Fibroblast of upper back skin (primary cell): ENCODE data around the gene THSD4.

Experiments used
- DNase-seq: peaks from one replicate; pipeline ENCODE4 v3.0.0-alpha.2; 2013

THSD4 gene

GRCh38 chr15:71780115-71780976, 665.1 kb downstream of the THSD4 start:
- peak; percentile 22 for DNase-seq

DNA sequence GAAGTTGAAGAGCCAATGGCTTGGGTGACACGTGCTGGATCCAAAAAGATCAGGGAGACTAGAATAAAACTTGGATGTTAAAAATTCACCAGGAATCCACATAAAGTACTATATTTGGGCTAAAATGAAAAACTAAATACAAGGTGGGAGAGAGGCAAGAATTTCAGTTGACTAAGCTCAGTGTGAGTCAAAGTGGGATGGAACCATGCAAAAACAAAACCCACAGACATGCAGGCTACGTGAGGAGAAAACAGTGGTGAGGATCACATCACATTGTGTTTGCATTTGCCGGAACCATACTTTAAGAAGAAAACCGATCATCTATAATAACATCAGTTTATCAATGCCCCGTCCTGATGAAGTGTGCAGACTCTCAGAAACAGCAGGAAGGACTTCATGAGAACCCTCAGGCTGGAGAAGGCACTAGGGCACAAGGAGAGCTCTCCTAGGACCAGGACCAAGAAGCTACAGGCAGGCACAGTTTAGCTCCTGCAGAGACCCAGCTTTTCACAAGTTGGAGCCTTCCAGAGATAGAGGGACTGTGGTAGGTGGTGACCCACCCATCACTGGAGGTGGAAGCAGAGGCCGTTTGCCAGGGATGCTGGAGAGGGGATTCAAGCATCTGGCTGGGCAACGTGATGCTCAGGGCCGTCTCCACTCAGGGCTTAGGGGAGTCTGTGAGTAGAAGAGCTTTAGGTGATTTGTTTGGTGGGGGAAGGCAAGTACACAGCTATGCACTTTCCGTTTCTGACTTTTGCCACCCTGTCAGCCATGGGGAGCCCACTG, 666.1 kb downstream of the THSD4 start:
- peak; percentile 43 for DNase-seq

DNA sequence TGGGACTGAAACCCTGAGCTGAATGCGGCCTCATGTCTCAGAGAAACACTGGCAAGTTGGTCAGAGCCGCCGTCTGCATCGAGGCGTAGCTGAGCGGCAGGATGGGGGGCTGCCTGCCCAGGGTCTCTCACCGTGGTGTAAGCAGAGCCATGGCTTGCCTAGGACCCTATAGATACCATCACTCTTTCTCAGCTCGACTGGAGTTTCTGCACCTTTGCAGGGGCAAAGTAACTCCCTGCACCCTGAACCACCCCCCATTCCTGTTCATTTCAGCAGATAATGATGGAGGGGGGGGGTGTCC, 666.6 kb downstream of the THSD4 start:
- no peak for DNase-seq

DNA sequence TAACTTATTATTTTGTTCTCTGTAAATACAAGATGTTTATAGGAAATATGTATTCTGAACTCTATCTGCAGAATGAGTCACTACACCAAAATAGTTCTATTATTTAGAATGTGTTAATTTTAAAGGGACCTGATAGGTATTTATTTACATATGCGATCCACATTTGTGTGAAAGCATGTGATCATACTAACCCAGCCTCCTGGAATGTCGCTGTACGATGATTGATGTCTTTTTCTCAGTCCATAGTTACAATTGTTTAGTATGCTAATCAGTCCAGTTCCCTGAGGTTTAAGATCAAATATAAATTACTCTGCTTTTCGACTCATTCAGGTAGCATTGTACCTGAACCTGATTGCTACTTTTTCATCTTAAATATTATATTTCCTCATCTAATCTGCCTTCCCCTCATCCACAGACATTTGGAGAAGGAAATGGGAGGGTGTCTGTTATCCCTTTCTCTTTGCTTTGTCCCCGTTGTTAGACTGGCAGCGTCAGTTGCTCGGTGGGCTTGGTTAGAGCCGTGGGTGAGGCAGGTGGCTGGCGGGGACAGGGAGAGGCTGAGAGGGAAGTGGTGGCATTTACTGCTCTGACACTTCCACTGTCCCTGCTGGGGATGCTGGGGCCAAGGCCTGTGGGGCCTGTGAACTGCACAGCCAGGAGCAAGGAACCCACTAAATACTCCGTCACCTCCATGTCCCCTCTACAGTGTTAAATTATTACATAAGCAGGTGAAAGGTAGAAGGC, 667.3 kb downstream of the THSD4 start:
- no peak for DNase-seq

- DNase-seq: no peak
These were observed 669.4 kb downstream of the THSD4 start for GRCh38 chr15:71784719-71785118.

GRCh38 chr15:71785996-71786395, 670.7 kb downstream of the THSD4 start:
- DNase-seq: no peak

DNA sequence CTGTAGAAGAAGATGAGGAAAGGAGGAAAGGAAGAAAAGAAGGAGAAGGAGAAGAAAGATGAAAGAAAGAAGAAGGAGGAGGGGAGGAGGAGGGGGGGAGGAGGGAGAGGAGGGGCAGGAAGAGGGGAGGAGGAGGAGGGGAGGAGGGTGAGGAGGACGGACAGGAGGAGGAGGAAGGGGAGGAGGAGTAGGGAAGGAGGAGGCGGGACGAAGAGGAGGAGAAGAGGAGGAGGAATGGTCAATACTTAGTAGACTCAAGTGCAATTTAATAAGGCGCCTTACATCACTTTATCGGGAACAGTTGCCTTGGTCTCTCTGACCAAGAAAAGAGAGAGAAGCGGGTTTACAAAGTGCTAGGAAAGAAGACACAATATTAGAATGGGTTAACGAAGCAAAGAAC, 671.4 kb downstream of the THSD4 start:
- no peak for DNase-seq

GRCh38 chr15:71788646-71789579, 673.6 kb downstream of the THSD4 start:
- DNase-seq: no peak

DNA sequence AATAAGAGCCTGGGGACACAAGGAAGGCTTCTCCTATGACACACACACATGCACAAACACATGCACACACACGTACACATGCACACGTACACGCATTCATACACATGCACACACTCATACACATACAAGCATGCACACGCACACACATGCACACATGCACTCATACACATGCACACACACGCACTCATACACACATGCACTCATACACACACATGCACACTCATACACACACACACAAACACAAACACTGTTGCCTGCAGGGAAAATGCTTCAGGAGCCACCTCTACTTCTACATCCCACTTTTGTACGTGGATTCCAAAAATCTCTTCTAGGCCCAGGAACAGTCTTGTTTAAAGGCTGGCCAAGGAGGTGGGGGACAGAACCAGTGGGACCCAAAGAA, 674.3 kb downstream of the THSD4 start:
- no peak for DNase-seq

GRCh38 chr15:71790081-71790480, 674.8 kb downstream of the THSD4 start:
- no peak for DNase-seq

DNA sequence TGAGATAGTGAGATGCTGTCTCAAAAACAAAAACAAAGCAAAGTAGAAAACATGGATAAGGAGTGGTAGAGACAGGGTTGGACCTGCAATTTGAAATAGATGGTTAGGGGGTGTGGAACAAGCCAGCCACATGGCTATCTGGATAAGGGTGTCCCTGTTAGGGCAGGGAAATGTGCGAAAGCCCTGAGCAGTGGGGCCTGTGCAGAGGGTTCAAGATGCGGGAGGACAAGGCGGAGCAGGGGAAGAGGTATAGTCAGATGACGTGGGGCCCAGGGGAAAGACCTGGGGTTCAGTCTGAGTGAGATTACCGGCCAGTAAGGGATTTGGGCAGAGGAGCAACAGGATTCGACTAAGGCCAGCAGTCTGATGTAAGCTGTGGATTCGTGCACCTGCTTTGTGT, 676.7 kb downstream of the THSD4 start:
- DNase-seq: no peak

DNA sequence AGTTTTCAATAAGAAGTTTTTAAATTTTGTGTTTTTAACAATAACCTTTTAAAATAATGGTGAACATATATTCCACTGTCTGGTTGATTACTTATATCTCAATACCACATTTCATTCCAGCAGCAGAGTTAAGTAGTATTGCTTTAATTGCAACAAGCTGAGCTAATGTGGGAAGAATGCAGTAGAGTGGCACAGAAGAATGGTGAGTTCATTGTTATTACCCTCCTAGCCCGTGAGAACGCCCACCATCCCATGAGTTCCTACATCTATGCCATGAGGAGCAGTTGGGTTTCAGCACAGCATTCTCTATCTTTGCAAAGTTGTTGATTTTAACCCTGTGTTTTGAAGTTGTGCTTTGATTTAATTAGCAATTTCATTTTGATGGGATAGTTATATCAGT, 677.2 kb downstream of the THSD4 start:
- peak; percentile 26 for DNase-seq

GRCh38 chr15:71798641-71799040, 683.4 kb downstream of the THSD4 start:
- no peak for DNase-seq

DNA sequence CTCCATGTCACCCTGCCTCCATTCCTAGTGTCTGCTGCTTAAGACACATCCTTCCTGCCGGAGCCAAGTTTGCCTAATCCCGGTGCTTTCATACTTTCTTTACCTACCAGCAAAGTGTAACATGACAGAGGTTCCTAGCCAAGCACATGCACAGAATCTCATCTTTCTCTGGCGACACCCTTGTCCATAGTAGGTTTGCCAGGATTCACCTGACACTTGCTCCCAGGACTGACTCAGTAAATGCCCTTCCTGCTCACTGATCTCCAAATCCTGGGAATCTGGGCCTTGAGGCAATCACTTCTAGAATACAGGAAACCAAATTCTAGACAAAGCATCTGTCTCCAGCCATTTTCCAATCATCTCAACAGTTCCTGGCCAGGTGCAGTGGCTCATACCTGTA, 684.9 kb downstream of the THSD4 start:
- no peak for DNase-seq

DNA sequence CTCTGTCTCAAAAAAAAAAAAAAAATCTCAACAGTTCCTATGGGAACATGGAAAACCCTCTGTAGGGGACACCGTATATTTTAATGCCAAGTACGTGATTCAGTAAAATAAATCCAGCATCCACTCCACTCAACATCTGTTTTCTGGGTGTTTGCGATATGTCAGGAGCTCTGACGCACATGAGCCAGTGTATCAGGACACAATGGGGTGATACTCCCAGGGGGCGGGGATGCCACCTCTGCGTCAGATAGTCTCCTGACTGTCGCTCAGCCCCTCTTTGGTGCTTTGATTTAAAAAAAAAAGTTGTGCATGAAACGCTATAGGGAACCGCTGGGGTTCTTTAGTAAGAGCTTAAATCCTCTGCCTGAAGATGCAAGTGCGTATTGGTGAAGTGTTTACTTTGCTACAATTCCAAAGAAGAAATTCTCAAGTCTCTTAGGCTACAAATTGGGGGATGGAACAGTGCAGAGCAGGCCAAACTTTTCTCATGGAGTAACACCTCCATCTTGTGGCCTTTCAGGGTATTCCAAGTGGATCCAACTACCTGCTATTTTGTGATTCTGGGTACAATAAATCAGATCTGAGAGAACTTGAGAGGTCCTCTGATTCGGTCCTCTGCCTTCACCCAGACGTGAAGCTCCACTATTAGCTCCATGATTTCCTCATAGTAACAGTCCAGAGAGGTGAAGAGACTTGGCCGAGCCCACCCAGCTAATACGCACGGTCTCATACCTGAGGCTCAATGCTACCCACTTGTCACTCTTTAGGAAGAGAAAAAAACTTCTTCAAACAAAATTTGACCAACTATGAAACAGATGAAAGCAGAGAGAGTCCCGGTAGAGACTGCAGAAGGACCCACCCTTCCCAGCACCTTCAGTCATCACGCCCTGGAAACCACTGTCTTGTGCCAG, 685.8 kb downstream of the THSD4 start:
- DNase-seq: peak; percentile 74

DNA sequence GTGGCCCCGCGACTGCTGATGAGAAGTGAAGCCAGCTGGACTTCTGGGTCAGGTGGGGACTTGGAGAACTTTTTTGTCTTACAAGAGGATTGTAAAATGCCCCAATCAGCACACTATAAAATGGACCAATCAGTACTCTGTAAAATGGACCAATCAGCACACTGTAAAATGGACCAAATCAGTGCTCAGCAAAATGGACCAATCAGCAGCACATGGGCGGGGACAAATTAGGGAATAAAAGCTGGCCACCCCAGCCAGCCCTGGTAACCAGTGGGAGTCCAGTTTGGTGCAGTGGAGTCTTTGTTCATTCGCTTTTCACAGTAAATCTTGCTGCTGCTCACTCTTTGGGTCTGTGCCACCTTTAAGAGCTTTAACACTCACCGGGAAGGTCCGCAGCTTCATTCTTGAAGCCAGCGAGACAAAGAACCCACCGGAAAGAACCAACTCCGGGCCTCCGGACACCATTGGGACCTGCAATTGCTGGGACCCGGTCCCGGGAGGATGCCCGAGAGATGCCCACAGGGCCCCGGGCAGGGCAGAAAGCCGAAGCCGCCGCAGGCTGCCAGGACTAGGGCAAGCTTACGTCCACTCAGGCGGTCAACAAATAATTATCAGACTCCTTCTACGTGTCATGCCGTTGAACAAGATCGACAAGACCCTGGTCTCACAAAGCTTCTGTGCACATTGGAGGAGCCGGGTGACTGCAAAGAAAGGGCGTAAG, 686.8 kb downstream of the THSD4 start:
- DNase-seq: no peak

DNA sequence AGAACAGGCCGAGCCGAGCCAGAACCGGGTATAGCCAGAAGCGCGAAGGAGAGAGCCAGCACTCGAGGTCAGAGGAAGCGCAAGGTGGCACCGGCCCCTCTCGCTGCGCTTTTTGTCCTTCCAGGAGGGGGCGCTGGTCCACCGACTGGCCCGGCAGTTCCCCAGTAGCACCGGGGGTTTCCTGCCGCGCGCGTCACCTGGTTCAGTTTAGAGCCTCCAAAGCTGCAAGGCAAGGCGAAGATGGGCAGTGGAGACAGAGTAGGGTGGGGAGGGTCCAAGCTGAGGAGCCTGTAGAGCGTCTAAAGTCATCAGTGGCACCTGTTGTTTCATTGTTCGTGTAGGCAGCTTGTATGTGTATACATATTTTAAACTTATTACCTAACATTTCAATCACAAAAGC, 687.5 kb downstream of the THSD4 start:
- no peak for DNase-seq

DNA sequence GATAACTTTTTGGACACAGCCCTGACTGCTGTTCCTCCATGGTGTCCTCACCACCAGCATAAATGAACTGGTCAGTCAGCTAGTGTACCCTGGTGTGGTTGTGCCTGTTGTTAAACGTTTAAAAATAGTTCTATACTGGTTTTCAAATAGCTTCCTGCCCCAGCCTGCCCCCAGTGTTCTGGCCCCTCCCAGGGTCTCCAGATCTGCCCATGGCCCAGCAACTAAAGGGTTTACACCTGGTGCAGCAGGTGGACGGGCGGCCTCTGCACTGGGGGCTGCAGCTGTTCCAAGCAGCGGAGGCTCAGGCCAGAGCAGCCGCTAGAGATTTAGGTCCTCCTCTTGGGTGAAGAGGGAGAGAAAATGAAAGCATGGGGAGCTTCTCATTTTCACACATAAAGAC, 689.0 kb downstream of the THSD4 start:
- no peak for DNase-seq

DNA sequence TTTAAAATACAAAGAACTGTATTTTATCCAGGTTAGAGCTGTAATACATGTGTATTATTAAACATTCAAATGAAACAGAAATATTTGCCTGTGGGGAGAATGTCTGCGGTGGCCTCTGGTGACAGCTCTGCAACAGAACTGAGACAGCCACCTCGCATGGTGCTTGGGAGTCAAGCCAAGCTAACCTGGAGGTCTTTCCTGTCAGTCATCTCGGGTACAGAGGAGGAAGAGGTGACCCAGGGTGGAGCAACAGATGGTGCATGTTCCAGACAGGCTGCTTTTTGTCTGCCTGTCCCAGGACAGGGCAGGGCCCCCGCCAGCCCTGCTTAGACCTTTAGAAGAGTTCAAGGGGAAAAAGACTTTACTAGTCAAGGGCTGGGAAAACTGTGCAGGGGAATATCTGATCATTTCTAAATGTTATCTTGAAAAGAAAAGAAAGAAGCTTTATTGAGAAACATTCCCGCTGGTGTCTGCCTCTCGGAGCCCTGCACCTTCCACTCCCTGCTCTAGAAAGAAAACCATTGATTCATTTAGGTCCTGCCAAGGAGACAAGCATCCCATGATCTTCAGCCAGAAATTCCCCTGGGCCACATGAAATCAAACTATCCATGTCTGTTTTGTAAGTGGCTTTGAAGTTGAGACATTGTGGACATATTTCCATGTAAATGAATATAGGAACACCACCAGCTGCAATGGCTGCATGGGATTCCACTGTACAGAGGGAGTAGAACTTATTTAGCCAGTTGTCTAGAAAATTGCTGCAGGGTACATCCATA, 689.6 kb downstream of the THSD4 start:
- peak; percentile 24 for DNase-seq

GRCh38 chr15:71806452-71806931, 691.2 kb downstream of the THSD4 start:
- peak; percentile 55 for DNase-seq
